Umbilical cord (tissue), 2 donors: Measurements from ENCODE around the gene PRRX1. TPM values are rescaled to one million over a fixed set of nuclear protein-coding genes. Genes with fewer than 3 reads are reported as not detected.
A peak's percentile ranks its signal among the peaks of the same experiment; 100 is the strongest.

ENCODE experiments used
- DNase-seq: peaks from one replicate; pipeline ENCODE4 v3.0.0-alpha.2; 2015; ENCODE audit warnings: low spot score
- total RNA-seq: library from RNA; depleted of rRNA; stranded (reverse); fragments of >200 nt; gene quantifications from one replicate; pipeline ENCODE4 v1.2.3, GENCODE V29; 2014; ENCODE audit warnings: low replicate concordance; ENCODE audit not compliant: insufficient read depth

Gene PRRX1
- total RNA-seq, 1 donor from 2014 or later: 7.9 TPM

DNA sequence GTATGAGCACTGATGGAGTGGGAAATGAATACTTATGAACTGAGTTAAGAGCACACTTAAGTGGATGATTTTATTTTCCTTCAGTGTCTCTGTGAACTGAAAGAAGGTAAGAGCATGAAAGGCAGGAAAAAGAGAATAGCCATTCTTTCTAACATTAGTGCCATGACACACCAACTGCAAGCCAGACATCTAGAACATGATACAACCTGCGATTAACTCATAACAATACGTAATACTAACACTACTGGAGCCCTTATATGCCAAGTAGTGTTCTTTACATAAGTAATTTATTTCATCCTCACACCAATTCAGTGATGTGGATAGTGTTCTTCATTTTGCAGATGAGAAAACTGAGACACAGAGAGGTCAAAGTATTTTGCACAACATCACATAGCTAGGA lies 56.7 kb downstream of the PRRX1 start:
- DNase-seq: no peak

DNA sequence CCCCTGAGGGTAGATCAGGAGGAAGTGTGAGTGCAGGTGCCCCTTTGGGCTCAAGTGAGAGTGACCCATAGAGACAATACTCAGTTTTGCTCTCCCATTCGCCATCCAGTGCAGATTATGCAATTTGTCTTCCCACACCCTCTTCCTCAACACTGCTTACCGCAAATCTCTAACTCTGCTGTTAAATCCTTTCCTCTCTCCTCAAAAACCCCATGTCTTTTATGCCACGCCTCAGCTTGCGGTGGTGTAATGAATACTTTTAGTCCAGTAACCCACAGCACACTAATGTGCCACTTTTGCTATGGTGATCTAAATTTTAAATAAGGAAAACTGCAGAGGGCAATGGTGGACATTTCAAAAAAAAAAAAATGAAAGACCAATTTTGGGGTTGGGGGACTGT lies 57.7 kb downstream of the PRRX1 start:
- DNase-seq: no peak

DNA sequence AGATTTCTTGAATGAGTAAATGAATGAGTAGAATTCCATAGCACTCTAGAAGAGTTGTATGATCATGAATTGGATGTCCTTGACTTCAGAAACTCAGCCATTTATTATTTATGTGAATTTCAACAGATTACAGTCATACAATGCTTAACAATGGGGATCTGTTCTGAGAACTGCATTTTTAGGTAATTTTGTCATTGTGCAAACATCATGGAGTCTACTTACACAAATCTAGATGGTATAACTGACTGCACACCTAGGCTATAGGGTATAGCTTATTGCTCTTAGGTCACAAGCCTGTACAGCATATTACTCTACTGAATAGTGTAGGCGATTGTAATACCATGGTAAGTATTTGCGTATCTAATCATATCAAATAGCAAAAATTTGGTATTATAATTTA lies 59.6 kb downstream of the PRRX1 start:
- no peak for DNase-seq

DNA sequence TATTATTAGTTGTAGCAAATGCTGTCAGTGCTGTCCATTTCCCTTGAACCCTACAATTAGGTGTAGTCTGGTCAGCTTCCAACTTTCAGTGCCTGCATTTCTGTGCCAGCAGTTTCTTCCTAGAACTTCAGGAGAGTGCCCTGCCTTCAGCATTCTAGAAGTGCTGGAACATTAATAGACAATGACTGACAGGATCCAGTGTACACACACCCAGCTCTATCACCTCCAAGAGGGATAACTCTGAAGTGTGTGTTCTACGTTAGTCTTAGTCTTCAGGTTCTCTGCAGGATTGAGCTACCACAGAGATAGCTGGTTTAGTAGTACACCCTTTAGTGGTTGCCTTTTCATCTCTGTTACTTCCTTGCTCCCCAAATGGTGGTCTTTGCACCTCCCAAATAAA lies 61.4 kb downstream of the PRRX1 start:
- DNase-seq: no peak

DNA sequence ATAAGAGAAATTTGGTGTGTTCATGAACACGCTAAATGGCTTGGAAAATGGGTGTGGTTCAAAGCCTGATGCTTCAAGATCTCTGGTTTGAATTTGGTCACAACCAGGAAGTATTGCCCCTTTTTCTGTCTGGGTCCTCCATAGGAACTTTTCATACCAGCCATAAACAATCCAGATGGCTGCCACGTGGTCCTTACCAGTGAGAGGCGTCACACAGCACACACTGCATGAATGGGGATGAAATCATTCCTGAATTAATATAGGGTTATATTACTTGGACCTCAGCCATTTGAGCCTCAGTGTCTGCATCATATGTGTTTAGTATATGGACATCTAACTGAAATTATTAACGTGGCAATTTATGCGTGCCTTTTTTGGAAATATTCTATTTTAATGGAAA lies 64.0 kb downstream of the PRRX1 start:
- no peak for DNase-seq

DNA sequence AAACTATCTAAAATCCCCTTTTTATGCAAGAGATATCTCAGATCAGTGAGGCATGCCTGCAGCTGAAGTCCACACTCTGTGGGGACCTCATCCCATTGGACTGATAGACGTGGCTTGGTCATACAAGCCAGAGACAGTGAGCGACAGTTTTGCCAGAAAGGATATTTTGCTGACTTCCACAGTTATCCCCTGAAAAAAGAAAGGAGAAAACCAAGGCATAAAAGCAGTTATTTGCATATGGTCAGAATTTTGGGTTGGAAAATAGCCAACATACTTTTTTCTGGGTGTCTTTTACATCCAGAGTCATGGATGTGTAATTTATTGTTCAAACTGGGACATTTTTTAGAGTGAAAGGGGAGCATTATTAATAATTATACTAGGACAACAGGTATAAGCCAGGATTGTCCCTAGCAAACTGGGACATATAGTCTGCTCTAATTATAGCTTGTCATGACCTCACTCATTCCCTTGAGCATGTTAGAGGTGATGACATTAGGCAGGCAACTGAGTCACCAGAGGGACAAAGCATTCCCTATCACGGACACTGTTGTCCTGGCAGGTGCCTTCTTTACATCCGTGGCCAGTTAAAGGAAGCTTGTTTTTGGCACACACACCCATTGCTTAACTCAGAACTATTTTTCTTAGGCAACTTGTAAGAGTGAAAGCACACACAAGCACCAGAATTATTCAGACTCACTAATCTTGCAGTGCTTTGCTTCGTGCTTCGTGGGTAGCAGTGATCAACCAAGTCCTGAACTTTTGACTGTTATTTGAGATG lies 65.5 kb downstream of the PRRX1 start:
- DNase-seq: peak; percentile 35

DNA sequence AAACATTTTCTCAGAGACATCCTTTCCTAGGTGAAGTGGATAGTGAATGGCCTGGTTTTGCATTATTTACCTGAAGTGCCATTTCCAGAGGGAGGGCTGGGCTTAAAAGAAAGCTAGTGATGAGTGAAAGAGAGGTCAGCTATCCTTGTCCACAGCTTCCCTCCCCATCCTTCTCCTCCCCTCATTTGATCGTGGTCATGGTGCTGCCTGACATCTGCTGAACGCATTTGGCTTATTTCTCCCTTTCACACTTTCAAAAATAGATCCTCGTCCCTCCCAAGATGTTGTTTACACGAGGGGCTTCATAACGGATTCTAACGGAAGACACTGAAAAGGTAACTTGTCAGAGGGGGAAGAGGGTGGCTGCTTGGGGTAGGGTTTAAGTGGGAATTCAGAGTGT lies 66.1 kb downstream of the PRRX1 start:
- DNase-seq: no peak

DNA sequence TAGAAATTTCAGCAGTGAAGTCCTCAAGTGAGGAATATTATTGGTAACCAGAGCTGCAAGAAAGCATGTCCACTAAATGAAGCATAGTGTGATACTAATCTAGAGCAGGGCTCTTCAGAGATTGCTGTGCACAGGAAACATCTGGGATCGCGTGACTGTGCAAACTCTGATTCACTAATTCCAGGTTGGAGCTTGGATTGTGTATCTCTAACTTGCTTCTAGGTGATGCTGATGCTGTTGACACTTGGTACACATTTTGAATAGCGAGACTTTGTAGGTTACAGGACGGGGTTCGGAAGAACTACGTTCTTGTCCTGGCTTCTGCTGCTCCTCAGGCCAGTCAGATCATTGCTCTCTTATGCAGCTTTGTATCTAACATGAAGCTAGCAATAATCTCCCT lies 66.5 kb downstream of the PRRX1 start:
- DNase-seq: no peak

DNA sequence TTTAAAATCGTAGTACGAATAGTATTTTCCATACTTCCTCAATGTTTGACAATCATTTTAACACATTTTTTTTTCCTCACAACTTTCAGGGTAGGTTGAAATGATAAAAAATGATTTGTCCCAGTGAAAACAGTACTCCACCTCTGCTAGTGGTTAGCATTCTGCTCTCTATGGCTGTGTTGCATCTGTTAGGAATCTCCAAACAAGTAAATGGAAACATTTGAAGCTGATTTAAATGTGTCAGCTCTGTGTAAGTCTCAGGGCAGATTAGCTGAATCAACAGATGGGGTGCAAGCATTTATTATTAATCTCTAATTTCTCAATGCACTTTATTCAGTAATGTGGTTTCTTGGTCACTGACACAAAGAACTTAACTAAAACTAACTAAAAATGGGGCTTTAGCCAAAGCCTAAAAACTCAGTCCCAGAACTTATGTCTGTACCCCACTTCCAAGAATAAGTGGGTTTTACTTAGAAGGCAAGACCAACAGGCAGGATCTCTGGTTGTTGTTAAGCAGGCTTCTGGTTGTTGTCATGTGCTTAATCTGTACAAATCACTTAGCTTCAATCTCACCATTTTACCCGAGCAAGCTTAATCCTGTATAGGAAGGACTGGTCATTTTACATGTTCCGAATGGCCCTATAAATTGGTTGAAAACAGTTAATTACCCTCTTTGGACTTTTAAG lies 67.8 kb downstream of the PRRX1 start:
- DNase-seq: peak; percentile 74

DNA sequence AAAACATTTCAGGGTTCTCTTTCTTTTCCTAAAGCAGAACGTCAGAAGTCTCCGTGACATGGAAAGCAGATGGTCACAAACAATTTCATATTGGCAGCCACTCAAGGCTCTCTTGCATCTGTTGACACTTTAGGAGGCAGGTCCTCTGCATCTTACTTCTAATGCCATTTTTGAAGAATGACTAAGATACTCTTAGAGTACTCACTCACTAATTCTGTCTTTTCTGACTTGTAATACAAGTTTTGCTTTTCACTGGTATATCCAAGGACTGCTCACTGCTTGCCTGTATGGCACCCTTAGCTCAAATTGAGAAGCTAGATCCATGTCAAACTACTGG lies 68.3 kb downstream of the PRRX1 start:
- DNase-seq: peak; percentile 72

DNA sequence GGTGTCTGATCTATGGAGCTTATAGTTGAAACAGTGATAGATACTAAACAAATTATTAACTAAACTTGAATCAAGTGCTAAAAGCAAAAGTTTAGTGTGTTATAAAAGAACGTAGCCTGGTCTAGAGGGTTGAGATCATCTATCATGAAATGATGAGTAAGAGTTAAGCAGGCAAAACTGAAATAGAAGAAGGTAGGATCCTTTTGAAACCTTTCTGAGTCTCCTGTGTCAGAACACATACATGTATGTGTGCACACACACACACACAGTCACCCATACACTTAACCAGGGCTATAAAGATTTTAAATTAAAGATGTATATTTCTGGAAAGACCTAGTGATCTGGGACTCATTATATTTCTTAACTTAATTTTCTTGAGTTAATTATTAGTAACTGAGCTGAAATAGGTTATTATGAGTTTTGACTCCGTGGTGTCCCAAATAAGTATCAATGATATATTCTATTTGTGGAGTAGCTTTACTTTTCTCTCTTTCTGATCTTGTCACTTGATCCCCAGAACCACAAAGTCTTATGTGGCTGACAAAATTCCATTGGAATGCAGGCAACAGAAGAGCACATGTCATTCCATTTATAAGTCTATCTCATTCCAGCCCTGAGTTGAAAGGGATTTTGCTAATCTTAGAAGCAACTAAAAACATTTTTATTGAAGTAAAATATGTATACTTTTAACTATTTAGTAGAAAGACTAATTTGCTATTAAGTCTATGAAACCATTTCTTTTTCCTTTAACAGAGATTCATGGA lies 70.7 kb downstream of the PRRX1 start:
- DNase-seq: peak; percentile 74

DNA sequence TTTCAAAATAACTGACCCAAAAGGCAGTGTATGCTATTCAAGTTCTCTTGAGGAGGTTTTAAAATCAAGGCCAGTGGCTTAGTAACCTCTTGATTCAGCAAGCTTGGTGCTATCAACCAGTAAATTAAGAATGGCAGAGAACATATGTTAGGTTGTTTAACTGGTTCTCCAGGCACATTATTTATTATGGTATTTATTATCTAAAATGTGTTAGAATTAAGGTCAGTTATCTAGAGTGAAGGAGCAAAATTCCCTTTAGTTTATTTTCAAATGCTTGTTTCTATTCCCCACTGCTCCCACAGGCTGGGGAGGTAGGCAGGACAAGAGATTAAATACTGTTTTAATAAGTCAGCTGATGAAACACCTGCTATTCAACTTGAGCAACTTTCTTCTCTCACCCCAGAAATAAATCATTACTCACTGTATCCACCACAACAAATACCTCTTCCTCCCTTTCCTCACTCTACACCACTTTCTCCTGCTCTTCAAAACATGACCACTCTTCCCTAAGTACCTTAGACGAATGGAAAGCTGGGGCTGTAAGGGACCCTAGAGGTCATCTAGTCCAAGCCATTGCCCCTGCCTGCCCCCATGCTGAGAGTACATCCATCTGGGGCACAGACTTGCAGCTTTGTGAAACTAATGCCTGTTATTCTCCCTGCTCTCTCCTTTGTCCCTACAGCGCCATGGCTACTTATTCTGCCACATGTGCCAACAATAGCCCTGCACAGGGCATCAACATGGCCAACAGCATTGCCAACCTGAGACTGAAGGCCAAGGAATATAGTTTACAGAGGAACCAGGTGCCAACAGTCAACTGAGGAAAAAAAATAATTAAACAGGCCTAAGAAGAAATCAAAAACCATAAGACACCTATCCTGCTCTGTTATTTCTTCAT lies 71.7 kb downstream of the PRRX1 start:
- peak; percentile 27 for DNase-seq

DNA sequence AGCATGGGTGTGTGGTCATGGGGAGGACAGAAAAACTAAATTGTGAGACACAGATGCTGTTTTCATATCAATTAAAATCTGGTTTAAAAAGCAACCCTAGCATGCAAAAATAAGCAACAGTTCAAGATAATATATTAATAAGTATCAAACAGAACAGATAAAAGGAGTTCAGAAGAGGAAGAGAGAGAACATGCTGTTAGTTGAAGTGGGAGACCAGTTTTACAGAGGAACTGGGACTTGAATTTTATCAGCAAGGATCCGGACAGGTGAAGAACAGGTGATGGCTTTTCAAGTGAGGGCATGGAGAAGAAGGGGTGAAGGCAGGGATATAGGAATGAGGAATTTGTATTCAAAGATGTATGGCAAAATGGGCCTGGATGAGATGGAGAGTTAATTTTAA lies 75.9 kb downstream of the PRRX1 start:
- no peak for DNase-seq

DNA sequence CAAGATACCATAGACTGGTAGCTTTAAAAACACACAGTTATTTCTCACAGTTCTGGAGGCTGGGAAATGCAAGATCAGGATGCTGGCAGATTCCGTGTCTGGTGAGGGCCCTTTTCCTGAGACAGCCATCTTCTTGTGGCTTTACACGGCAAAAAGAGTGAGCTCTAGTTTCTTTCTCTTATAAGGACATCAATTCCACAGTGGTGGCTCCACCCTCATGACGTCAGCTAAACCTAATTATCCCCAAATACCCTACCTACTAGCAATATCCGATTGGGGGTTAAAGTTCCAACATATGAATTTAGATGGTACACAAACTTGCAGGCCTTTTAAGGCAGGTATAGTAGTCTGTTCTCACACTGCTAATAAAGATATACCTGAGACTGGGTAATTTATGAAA lies 77.7 kb downstream of the PRRX1 start:
- no peak for DNase-seq

DNA sequence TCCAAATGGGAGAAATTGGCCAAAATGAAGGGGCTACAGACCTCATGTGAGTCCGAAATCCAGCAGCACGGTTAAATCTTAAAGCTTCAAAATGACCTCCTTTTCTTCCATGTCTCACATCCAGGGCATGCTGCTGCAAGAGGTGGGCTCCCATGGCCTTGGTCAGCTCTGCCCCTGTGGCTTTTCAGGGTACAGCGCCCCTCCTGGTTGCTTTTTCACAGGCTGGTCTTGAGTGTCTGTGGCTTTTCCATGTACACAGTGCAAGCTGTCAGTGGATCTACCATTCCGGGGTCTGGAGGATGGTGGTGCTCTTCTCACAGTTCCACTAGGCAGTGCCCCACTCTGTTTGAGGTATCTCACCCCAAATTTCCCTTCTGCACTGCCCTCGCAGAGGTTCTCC lies 78.7 kb downstream of the PRRX1 start:
- DNase-seq: no peak

DNA sequence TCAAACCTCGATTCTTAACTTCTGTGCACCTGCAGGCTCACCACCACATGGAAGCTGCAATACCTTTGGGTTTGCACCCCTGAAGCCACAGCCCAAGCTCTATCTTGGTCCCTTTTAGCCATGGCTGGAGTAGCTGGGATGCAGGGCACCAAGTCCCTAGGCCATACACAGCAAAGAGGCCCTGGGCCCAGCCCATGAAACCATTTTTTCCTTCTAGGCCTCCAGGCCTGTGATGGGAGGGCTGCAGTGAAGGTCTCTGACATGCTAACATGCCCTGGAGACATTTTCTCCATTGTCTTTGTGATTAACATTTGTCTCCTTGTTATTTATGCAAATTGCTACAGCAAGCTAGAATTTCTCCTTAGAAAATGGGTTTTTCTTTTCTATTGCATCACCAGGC lies 79.2 kb downstream of the PRRX1 start:
- no peak for DNase-seq

DNA sequence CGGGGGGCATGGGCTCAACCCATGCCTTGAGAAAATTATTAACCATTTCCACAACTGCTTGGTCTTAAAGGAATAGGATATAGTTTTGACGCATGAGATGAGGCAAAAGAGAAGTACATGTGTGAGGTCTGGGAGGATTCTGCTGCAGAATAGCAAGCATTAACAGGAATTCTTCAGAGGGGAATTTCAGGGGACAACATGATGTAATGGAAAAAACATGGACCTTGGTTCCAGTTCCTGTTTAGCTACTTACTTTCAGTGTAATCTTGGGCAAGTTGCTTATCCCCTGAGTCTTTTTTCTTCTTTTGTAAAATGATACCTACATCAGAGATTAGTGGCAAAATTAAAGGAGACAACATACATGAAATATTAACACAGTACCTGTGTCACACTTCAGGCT lies 85.6 kb downstream of the PRRX1 start:
- DNase-seq: no peak

DNA sequence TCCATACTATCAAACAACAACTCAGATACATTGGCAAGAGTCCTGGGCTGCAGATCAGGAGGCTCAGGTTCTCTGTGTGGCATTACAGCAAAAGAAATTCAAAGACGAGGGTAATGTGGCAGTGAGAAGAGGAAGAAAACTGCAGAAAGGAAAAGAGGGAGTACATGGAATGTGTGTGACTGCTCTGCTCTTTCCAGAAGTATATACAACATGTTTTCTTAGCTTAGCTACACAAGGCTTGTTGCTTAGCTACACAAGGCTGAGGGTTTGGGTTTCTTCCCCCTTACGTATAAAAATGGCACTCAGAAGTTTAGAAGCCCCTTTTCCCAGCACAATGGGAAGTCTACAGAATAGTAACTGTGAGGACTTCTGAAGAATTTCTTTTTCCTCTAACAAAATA lies 86.0 kb downstream of the PRRX1 start:
- no peak for DNase-seq

DNA sequence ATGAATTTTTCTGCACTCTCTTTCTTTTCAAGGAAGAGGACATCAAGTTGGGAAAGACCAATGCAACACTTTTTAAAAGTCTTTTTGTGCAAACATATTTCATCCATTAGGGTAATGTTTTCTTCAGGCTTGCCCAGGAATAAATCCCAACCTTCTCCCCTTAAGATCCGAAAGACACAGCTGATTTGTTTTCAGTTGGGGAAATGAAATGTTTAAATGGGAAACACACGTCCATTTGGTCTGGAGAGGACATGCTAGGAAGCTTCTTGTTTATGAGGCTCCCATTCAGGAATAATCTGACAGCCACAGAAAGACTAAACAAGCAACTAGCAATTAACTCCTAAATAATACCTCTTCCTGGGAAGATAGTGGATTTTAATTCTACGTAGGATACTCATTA lies 91.9 kb downstream of the PRRX1 start:
- no peak for DNase-seq

DNA sequence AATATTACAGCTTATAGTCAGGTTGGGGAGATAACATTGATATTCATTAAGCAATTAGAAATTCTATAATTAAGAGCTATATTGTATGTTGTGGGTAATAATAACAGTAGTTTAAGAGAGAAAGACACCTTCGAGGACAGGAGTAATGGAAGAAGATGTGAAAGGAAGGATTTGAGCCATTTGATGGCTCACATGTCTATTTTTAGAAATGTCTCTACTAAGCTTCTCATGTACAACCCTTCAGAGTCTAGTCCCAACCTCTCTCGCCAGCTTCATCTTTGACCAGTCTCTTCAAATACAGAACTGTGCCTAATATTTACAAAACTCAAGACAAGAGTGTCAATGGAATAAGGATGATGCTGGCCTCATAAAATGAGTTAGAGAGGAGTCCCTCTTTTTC lies 95.1 kb downstream of the PRRX1 start:
- DNase-seq: no peak

DNA sequence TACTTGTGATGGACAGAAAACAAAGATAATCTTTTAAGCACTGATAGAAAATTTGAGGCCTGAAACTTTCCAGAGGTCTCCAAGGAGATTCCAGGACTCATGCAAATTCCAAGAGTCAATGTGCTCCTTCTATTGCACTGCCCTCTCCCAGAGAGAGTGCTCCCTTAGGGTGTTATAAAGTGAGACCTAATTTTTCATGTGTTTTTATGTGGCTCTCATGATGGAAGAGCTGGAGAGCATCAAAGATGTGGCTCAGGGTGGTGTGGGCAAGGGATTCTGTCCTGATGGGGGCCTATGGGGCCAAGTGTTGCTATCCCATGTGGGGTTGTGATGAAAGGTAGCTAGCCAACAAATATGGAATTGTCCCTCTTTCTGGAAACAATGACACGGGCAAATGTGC lies 101.3 kb downstream of the PRRX1 start:
- no peak for DNase-seq
